Fibroblast of lung (primary cell): ENCODE data around the gene AP3S2. TPM values are rescaled to one million over a fixed set of nuclear protein-coding genes. Genes with fewer than 3 reads are reported as not detected.

Source experiments
- DNase-seq, 2 donors: peaks; one replicate each; pipeline versions ENCODE4 v3.0.0 to v3.0.0-alpha.2; 2010; ENCODE audit warnings: low read depth in 2 of 2
- H2AFZ ChIP-seq: 2 replicates; pipeline ENCODE4 v1.5.1; 2012; ENCODE audit warnings: low read length, control low read depth, inconsistent platforms
- H3K27ac ChIP-seq: 2 replicates; pipeline ENCODE4 v1.5.1; 2011; ENCODE audit warnings: low read length, control low read depth; ENCODE audit not compliant: insufficient read depth
- H3K27me3 ChIP-seq: 2 replicates; pipeline ENCODE4 v1.5.1; 2011; ENCODE audit warnings: mild to moderate bottlenecking, low read length; ENCODE audit not compliant: control insufficient read depth, insufficient read depth
- H3K36me3 ChIP-seq: 2 replicates; pipeline ENCODE4 v1.5.1; 2011; ENCODE audit warnings: low read length; ENCODE audit not compliant: control insufficient read depth, insufficient read depth
- H3K4me1 ChIP-seq: 2 replicates; pipeline ENCODE4 v1.5.1; 2011; ENCODE audit warnings: low read length; ENCODE audit not compliant: control insufficient read depth, insufficient read depth; ENCODE audit errors: extremely low read depth
- H3K4me2 ChIP-seq: 2 replicates; pipeline ENCODE4 v1.5.1; 2011; ENCODE audit warnings: low read length, control low read depth; ENCODE audit not compliant: insufficient read depth; ENCODE audit errors: extremely low read depth
- H3K4me3 ChIP-seq, 4 experiments: fragments of 200-600 bp in 1 of 4; sonication (generic) in 1 of 4; replicated peaks in 1 of 4; 2 replicates each; pipeline ENCODE4 v1.5.1; 2011 to 2016; ENCODE audit warnings: low read length in 4 of 4, low read depth in 3 of 4, mild to moderate bottlenecking in 3 of 4, control low read depth in 2 of 4, inconsistent platforms in 1 of 4, mixed read lengths in 1 of 4; ENCODE audit not compliant: insufficient read depth in 1 of 4; ENCODE audit errors: control extremely low read depth in 1 of 4
- H3K79me2 ChIP-seq: 2 replicates; pipeline ENCODE4 v1.5.1; 2012; ENCODE audit warnings: mild to moderate bottlenecking, low read length, inconsistent platforms; ENCODE audit not compliant: control insufficient read depth, insufficient read depth
- H3K9ac ChIP-seq: 2 replicates; pipeline ENCODE4 v1.5.1; 2011; ENCODE audit warnings: mild to moderate bottlenecking, low read length, control low read depth; ENCODE audit not compliant: insufficient read depth
- H3K9me3 ChIP-seq: 2 replicates; pipeline ENCODE4 v1.5.1; 2012; ENCODE audit warnings: low read depth, low read length; ENCODE audit not compliant: control insufficient read depth, insufficient read depth
- H4K20me1 ChIP-seq: 2 replicates; pipeline ENCODE4 v1.5.1; 2011; ENCODE audit warnings: low read length; ENCODE audit not compliant: control insufficient read depth, insufficient read depth; ENCODE audit errors: extremely low read depth
- EZH2 ChIP-seq: IDR thresholded peaks from 2 replicates; pipeline ENCODE4 v1.5.1; 2012; ENCODE audit warnings: low read length, control low read depth, mild to moderate bottlenecking; ENCODE audit errors: missing control alignments
- polyA plus RNA-seq, 2 donors: library from polyadenylated mRNA; depleted of rRNA in 1 of 2; stranded (reverse) in 1 of 2; unstranded in 1 of 2; fragments of >200 nt; gene quantifications; 2 replicates each; pipeline ENCODE4 v1.2.1, GENCODE V29; 2011 to 2012; ENCODE audit warnings: missing spikeins in 1 of 2
- total RNA-seq: library from RNA; depleted of rRNA; stranded (reverse); fragments of >200 nt; gene quantifications from 2 replicates; pipeline ENCODE4 v1.2.1, GENCODE V29; 2014
- TF ChIP-seq, protein P1 (sequence below), 2 donors: IDR thresholded peaks in 1 of 2; conservative IDR thresholded peaks in 1 of 2; 1 replicate in 1 of 2; 2 replicates in 1 of 2; pipeline ENCODE4 v1.5.1; 2011 to 2012; ENCODE audit warnings: low read length in 2 of 2, control low read depth in 1 of 2, inconsistent platforms in 1 of 2, low read depth in 1 of 2, mild to moderate bottlenecking in 1 of 2

The AP3S2 gene
- total and polyA plus RNA-seq, 2 donors (not counting 1 experiment from before 2014, with no cell fraction given): 54.4 to 69.5 TPM

DNA sequence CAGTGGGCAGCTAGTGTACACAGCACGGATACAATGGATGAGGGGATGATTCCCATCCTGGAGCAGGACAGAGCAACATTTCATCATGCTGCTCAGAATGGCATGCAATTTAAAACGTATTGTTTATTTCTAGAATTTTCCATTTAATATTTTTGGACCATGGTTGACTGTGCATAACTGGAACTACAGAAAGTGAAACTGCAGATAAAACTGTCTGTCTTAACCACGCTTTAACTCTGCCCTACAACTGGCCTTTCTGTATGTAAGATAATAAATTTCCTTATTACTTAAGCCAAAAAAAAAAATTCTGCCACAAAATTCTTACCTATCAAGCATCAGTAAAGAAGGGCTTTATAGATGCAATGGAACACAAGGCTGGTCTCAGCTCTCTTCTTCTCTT is 33.4 kb downstream of the AP3S2 start:
- TF ChIP-seq, protein P1, sequence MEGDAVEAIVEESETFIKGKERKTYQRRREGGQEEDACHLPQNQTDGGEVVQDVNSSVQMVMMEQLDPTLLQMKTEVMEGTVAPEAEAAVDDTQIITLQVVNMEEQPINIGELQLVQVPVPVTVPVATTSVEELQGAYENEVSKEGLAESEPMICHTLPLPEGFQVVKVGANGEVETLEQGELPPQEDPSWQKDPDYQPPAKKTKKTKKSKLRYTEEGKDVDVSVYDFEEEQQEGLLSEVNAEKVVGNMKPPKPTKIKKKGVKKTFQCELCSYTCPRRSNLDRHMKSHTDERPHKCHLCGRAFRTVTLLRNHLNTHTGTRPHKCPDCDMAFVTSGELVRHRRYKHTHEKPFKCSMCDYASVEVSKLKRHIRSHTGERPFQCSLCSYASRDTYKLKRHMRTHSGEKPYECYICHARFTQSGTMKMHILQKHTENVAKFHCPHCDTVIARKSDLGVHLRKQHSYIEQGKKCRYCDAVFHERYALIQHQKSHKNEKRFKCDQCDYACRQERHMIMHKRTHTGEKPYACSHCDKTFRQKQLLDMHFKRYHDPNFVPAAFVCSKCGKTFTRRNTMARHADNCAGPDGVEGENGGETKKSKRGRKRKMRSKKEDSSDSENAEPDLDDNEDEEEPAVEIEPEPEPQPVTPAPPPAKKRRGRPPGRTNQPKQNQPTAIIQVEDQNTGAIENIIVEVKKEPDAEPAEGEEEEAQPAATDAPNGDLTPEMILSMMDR (conservative IDR thresholded peaks at IDR 0.05 in 1 of 2, IDR thresholded peaks at IDR 0.05 in 1 of 2; ENCODE audit: low read depth in 1 of 2, low read length in 2 of 2): no peak
- no peak for TF ChIP-seq EZH2
- no peaks in the 10 kb centered on the region for H4K20me1 ChIP-seq
- no peak overlapping the region for H3K9ac ChIP-seq
- H3K9me3 ChIP-seq: no peaks in the 10 kb centered on the region
- no peak overlapping the region for H3K27ac ChIP-seq
- DNase-seq: no peak
- H3K27me3 ChIP-seq: no peaks in the 10 kb centered on the region
- H3K36me3 ChIP-seq: no peaks in the 10 kb centered on the region
- H3K4me2 ChIP-seq: no peak overlapping the region
- H3K79me2 ChIP-seq: no peaks in the 10 kb centered on the region
- H2AFZ ChIP-seq: no peak overlapping the region
- no peak overlapping the region for H3K4me3 ChIP-seq
- H3K4me1 ChIP-seq: no peaks in the 10 kb centered on the region

DNA sequence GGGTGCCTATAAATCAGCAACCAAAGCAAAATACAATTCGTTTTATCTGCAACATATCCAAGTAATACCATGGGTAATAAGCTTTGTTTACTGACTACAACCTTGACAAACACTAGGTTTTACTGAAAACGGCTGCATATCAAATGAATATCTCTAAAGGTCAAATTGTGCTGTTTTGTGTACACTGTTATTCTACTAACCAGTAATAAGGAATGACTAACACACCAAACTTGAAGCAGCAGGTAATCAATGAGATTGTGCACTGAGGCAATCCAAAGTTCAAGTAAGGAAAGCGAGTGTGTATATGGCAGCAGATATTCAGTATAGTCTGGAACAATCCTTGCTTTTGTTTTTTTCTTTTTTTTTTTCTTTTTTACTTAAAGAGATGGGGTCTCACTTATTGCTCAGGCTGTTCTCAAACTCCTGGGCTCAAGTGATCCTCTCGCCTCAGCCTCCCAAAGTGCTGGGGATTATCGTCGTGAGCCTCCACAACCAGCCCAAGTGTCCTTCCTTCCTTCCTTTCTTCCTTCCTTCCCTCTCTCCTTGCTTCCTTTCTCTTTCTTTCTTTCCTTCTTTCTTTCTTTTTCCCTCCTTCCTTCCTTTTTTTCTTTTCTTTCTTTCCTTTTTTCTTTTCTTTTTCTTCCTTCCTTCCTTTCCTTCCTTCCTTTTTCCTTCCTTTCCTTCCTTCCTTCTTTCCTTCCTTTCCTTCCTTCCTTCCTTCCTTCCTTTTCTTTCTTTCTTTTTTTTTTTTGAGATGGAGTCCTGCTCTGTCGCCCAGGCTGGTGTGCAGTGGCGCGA is 34.9 kb downstream of the AP3S2 start:
- Histone ChIP-seq H3K36me3 (no peaks in the 10 kb centered on the region), H3K27ac (no peak overlapping the region), H3K9me3 (no peaks in the 10 kb centered on the region), H4K20me1 (no peaks in the 10 kb centered on the region), H3K4me2 (no peak overlapping the region), H2AFZ (no peak overlapping the region), H3K9ac (no peak overlapping the region), H3K27me3 (no peaks in the 10 kb centered on the region), H3K79me2 (no peaks in the 10 kb centered on the region), H3K4me1 (no peaks in the 10 kb centered on the region), H3K4me3 (no peak overlapping the region)
- no peak for DNase-seq
- no peak for TF ChIP-seq EZH2
- TF ChIP-seq, protein P1 (conservative IDR thresholded peaks at IDR 0.05 in 1 of 2, IDR thresholded peaks at IDR 0.05 in 1 of 2; ENCODE audit: low read depth in 1 of 2, low read length in 2 of 2): no peak

DNA sequence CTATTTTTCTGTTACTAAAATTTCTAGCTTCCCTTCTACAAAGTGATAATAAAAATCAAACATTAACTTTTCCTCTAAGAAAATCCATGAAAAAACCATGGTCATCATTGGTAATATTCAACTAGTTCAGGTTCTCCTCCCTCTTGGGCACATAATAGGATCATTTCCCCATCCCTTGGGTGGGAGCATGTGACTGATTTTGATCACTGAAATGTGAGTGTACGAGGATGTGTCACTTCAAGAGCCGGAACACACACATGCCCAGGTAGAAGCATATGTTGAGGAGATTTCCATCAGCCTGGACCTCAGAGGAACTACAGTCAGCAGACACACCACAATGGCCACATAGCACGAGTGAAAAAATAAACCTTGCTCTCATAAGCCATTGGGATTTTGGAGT is 36.1 kb downstream of the AP3S2 start:
- H3K9me3 ChIP-seq: no peaks in the 10 kb centered on the region
- TF ChIP-seq EZH2: no peak
- TF ChIP-seq, protein P1 (conservative IDR thresholded peaks at IDR 0.05 in 1 of 2, IDR thresholded peaks at IDR 0.05 in 1 of 2; ENCODE audit: low read depth in 1 of 2, low read length in 2 of 2): no peak

More for the DNA sequence above, 36.1 kb downstream of the AP3S2 start:
- Histone ChIP-seq H3K27ac (no peak overlapping the region), H3K4me3 (no peak overlapping the region), H4K20me1 (no peaks in the 10 kb centered on the region), H3K79me2 (no peaks in the 10 kb centered on the region), H3K9ac (no peak overlapping the region), H3K36me3 (no peaks in the 10 kb centered on the region), H3K4me2 (no peak overlapping the region), H2AFZ (no peak overlapping the region), H3K27me3 (no peaks in the 10 kb centered on the region), H3K4me1 (no peaks in the 10 kb centered on the region)
- DNase-seq: no peak
